SU-DHL-6 (cell line): Measurements from ENCODE around the gene BANK1.

Source experiments
- EZH2phosphoT487 ChIP-seq: fragments of 200-600 bp; sonication (generic), shearing (Covaris generic); conservative IDR thresholded peaks from 2 replicates; pipeline ENCODE4 v1.6.1; 2018; ENCODE audit warnings: mild to moderate bottlenecking, antibody characterized with exemption, low read length, moderate library complexity, mixed read lengths
- TF ChIP-seq, protein P1 (sequence below): fragments of 200-600 bp; sonication (generic); IDR thresholded peaks from one replicate; pipeline ENCODE4 v1.5.1; 2017; ENCODE audit warnings: antibody characterized with exemption, mild to moderate bottlenecking, low read length, moderate library complexity; ENCODE audit not compliant: insufficient read depth, poor library complexity, severe bottlenecking

DNA sequence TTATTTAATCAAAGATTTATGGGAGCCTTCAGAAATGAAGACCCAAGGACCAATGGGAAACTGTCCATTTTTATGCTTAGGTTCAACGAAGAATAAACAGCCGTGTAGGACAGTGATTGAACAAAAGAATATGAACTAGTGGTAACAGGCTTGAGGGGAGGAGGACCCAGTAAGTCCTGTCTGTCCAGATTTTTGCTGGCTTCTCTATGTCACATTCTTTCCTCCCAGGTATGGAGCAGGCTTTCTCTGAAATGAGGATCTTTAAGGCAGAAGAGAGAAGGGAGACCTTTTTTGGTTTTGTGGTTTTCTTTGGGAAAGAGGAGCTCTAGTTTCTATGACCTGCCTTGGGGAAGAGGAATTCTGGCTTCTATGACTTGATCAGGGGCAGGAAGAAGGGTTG lies 74.1 kb downstream of the BANK1 start:
- TF ChIP-seq, protein P1, sequence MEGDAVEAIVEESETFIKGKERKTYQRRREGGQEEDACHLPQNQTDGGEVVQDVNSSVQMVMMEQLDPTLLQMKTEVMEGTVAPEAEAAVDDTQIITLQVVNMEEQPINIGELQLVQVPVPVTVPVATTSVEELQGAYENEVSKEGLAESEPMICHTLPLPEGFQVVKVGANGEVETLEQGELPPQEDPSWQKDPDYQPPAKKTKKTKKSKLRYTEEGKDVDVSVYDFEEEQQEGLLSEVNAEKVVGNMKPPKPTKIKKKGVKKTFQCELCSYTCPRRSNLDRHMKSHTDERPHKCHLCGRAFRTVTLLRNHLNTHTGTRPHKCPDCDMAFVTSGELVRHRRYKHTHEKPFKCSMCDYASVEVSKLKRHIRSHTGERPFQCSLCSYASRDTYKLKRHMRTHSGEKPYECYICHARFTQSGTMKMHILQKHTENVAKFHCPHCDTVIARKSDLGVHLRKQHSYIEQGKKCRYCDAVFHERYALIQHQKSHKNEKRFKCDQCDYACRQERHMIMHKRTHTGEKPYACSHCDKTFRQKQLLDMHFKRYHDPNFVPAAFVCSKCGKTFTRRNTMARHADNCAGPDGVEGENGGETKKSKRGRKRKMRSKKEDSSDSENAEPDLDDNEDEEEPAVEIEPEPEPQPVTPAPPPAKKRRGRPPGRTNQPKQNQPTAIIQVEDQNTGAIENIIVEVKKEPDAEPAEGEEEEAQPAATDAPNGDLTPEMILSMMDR: no peak
- no peak for TF ChIP-seq EZH2phosphoT487
